HUDEP-2 (cell line): Measurements from ENCODE around the gene ZBTB47.

Experiments
- DNase-seq, 76 experiments: peaks; one replicate each; lab custom pipeline; 2025; ENCODE audit not compliant: unreplicated experiment in 76 of 76; lab: John Stamatoyannopoulos, UW

The ZBTB47 gene

GRCh38 chr3:42653560-42654330 is at the start of gene ZBTB47:
Gene ZBTB47, plus strand, starts transcription at chr3:42653697. Its CDS starts 4,659 bp downstream, at chr3:42658356.
- no peak for DNase-seq

DNA sequence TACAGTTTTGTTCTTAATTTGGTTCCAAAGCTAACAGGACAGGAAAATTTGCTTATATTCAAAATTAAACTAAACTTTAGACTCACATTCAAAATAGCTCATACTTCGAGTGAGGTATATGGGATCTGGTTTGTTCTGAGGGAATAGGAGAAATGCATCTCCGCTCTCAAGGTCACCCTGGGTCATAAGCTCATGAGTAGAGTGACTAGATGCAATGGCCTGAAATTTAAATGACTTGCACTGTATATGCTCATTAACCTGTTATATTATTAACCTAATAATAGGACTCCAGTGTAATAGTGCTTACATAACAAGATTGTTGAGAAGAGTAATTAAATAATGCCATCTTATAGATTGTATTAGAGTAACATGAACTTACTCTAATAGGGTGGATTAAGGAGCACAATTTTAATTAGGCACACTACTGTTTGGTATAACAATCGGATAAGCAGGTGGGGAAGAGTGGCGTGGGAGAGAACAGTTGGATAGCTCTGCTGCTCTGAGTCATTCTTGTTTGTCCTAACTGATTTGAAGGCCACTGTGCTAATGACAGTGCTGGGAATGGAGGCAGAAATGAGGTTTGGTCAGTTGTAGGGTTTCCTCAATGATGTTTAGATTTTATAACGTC is 47.8 kb upstream of the ZBTB47 start:
- peak in 46 of 76 experiments; percentile 2 to 67 (median 28) for DNase-seq

DNA sequence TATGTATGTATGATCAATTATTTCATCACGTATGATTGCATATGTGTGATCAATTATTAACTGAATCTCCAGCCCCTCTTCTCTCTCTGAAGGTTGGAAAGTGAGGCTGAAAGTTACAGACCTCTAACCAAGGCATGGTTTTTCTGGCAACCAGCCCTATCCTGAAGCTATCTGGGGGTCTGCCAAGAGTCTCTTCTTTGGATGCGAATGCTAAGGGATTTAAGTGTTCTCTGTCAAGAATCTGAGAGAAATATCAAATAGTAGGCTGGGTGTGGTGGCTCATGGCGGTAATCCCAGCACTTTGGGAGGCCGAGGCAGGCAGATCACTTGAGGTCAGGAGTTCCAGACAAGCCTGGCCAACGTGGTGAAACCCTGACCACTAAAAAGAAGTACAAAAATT is 44.9 kb upstream of the ZBTB47 start:
- peak in 2 of 76 experiments; percentile 11 to 18 for DNase-seq

- no peak for DNase-seq
These were observed 42.5 kb upstream of the ZBTB47 start for GRCh38 chr3:42610976-42611375.

- DNase-seq = no peak
These were observed 41.3 kb upstream of the ZBTB47 start for GRCh38 chr3:42612217-42612616.

DNA sequence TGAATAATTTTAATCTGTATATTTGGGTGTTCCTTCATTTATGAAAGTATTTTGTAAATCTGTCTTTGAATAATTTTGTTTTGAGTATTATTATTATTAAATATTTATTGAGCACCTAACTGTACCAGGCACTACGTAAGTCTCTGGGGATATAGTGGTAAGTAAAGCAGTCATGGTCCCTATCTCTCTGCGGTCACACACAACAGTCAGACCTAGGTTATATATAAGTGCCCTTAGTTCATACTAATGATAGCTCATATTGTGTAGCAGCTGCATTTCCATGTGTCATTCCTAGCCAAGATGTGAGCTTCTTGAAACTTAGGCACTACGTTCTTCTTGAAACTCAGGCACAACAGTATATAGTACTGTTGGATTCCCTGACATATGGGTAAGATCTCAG is 40.6 kb upstream of the ZBTB47 start:
- DNase-seq = no peak

DNA sequence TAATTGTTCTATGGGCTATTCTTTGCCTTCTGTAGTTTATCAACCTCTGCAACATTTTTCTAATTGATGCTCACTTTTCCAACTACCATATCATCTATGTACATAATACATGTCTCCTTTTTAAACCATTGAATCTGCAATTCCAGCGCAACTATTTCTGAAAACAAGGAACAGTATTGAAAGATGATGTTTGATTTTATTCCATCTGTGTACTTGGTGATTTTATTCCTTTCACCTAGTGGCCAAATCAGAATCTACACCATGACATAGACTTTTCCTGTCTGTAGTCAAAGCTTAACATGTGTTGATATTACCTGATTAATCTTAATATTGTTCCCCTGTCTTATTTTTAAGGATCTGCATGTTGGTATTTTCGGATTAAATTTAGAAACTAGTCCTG is 40.0 kb upstream of the ZBTB47 start:
- peak in 2 of 76 experiments; percentile 4 to 7 for DNase-seq

GRCh38 chr3:42631620-42632019 is 21.9 kb upstream of the ZBTB47 start:
- no peak for DNase-seq

GRCh38 chr3:42632146-42632545 is 21.4 kb upstream of the ZBTB47 start:
- DNase-seq = no peak

DNA sequence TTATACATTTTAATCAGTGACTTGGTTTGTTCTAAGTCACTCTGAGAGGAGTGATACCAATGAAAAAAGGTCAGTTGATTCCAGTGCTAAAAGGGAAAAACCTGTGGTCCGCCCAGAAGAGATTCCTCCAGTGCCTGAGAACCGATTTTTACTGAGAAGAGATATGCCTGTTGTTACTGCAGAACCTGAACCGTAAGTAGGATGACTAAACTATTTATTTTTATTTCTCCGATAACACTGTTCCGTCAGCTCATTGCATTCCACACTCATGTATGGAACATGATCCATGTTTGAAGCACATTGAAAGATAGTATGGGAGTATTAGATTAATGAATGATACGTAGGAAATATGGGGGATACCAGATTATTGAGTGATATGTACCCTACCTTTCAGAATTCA is 20.0 kb upstream of the ZBTB47 start:
- no peak for DNase-seq

- peak in 19 of 76 experiments; percentile 2 to 47 (median 21) for DNase-seq
These were observed 18.4 kb upstream of the ZBTB47 start for GRCh38 chr3:42635111-42635510.

GRCh38 chr3:42637001-42637400 is 16.5 kb upstream of the ZBTB47 start:
- no peak for DNase-seq

- no peak for DNase-seq
These were observed 15.1 kb upstream of the ZBTB47 start for GRCh38 chr3:42638339-42638842.

- DNase-seq = no peak
These were observed 14.3 kb upstream of the ZBTB47 start for GRCh38 chr3:42639192-42639591.

DNA sequence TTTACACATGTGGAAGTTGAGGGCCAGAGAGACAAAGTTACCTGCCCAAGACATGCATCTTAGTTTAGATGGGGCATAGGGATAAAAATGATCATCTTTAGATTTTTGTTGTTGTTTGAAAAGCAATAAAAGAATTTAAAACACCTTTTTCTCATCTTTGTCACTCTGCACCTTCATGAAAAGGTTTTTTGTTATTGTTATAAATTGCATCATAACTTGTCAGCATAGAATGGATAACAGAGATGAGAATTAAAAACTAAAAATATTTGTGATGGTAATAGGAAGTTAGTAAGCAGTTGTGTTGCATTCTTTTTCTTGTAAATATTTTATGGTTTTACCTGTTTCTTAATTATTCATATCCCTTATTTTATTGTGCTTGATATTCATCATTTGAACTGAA is 13.4 kb upstream of the ZBTB47 start:
- no peak for DNase-seq

DNA sequence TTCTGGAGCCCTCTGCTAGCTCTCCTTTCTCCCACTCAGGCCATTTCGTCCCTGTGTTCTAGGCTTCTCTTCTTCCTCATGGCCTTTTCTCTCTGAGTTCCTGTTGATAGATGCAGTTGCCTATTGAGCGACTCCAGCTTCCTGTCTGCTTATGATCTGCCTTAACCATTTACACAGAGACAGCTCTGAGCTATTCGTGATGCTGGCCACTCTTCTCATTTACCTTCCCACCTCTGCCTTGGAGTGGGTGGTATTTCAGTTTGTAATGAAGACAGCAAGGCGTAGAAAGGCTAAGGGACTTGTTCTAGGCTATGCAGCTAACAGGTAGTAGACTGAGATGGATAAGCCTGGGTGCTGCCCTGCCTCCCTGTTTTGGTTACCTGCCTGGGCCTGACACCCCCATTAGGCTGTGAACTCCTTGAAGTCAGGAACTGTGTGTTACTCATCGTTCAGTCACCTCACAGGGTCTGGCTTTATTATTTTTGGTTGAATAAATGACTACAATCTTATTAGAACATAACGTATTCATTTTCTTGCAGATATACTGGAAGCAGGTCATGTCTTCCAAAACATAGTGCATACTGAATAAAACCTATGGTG is 12.6 kb upstream of the ZBTB47 start:
- DNase-seq = no peak

- DNase-seq = no peak
These were observed 5.6 kb upstream of the ZBTB47 start for GRCh38 chr3:42647821-42648459.

GRCh38 chr3:42649006-42649405 is 4.5 kb upstream of the ZBTB47 start:
- DNase-seq = no peak

GRCh38 chr3:42649783-42650182 is 3.7 kb upstream of the ZBTB47 start:
- DNase-seq = no peak

DNA sequence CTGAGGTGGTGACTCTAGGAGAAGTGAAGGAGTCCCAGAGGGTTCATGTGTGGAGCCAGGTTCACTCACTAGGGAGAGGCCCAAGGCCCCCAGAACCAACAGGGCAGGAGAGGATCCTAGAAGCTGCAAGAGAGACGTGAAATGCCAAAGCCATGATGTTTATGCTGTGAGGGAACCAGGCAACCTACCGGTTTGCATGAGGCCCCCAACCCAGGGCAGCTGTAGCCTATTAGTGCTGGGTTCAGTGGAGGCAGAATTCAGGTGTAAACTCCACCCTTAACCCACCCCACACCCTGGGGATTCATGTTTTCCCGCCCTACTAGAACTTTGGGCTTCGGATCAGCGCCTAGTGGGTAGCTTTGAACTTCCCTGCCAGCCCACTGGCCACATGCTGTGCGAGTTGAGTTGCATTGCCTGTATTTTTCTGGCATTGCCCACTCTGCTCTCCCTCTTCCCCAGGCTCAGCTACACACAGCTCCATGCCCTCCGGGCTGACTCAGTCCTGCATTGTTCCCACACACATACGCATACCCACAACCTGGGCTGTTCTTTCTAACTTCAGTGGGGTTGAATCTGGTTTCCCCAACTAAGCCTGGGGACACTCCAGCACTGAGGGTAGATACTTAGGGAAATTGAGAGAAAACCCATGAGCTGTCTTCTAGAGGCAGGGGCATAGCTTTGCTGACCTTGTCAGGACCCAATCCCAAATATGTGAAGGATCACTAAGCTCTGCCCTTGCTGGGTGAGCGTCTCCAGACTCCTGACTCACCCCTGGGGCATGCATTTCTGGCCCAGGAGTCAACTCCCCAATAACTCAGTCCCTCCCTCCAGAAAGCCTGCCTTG is 2.0 kb upstream of the ZBTB47 start:
- DNase-seq = no peak
